Psoas muscle (tissue), 8 donors: ENCODE results near the gene GTSF1L. TPM values are rescaled to one million over a fixed set of nuclear protein-coding genes. Genes with fewer than 3 reads are reported as not detected.

Source experiments
- ATAC-seq, 4 donors: fragments of 200-7000 bp; cut with Tn5 transposase; one replicate each; pipeline ENCODE4 v1.9.1; 2020; ENCODE audit warnings: moderate library complexity in 3 of 4, mild to moderate bottlenecking in 2 of 4
- DNase-seq, 2 donors: peaks; one replicate each; pipeline ENCODE4 v3.0.0-alpha.2; 2020
- H3K27ac ChIP-seq: fragments of 200-600 bp; one replicate; pipeline ENCODE4 v1.8.0; 2022
- H3K27me3 ChIP-seq, 3 donors: fragments of 200-600 bp in 1 of 3; one replicate each; pipeline versions ENCODE4 v1.6.1 to v1.8.0; 2013 to 2022; ENCODE audit warnings: low read length in 2 of 3, mild to moderate bottlenecking in 2 of 3, moderate library complexity in 1 of 3; ENCODE audit not compliant: insufficient read depth in 3 of 3
- H3K36me3 ChIP-seq, 2 donors: fragments of 200-600 bp in 1 of 2; one replicate each; pipeline versions ENCODE4 v1.6.1 to v1.8.0; 2013 to 2022; ENCODE audit warnings: low read depth in 1 of 2, mild to moderate bottlenecking in 1 of 2, moderate library complexity in 1 of 2; ENCODE audit not compliant: insufficient read depth in 1 of 2
- H3K4me1 ChIP-seq: fragments of 200-600 bp; one replicate; pipeline ENCODE4 v1.8.0; 2022
- H3K4me3 ChIP-seq: fragments of 200-600 bp; one replicate; pipeline ENCODE4 v1.8.0; 2022; ENCODE audit warnings: mild to moderate bottlenecking
- H3K9me3 ChIP-seq: fragments of 200-600 bp; one replicate; pipeline ENCODE4 v1.8.0; 2022
- WGBS, 3 donors: extraction: QIAGEN DNeasy Blood & Tissue Kit; methylation state at CpG; one replicate each; pipeline versions ENCODE4 v1.1.6 to v1.1.7; 2013; 5-methylcytosine and 5-hydroxymethylcytosine counted together
- intact Hi-C, 2 donors: fragments of 100-400 bp; cut with DNase I; formaldehyde crosslinking; loops; one replicate each; pipeline versions ENCODE4 v1.11.0 to v1.14.2; 2022
- polyA plus RNA-seq, 3 donors: library from polyadenylated mRNA; stranded (reverse); fragments of 200-250 nt; gene quantifications; one replicate each; pipeline ENCODE4 v1.2.3, GENCODE V29; 2013
- total RNA-seq, 4 donors: library from RNA; stranded (reverse); fragmentation: NEBNext Ultra II Directional in 2 of 4; extraction: Animal tissue kit (Norgen Biotek cat#: 25700) in 2 of 4; gene quantifications; one replicate each; pipeline versions ENCODE4 v1.2.1 to v1.2.4, GENCODE V29; 2021 to 2023
- TF ChIP-seq, protein P1 (sequence below): fragments of 200-600 bp; IDR thresholded peaks from one replicate; pipeline ENCODE4 v1.8.0; 2022; ENCODE audit warnings: antibody characterized with exemption
- donor health status: healthy with polysubstance abuse.
- donor health status: DM: no; HTN: no; CAD: no; lungs with moderate emphysema.
- donor health status: Bipolar disorder and iron deficiency.
- donor health status: healthy.
- donor health status: DM: yes; HTN: yes; CAD: no.
- donor health status: DM: no; HTN: no; CAD: no.
- donor health status: DM: no; HTN: no; CAD: no.
- donor health status: DM: yes; HTN: yes; CAD: no.

The GTSF1L gene
- total and polyA plus RNA-seq, 7 donors: not detected

DNA sequence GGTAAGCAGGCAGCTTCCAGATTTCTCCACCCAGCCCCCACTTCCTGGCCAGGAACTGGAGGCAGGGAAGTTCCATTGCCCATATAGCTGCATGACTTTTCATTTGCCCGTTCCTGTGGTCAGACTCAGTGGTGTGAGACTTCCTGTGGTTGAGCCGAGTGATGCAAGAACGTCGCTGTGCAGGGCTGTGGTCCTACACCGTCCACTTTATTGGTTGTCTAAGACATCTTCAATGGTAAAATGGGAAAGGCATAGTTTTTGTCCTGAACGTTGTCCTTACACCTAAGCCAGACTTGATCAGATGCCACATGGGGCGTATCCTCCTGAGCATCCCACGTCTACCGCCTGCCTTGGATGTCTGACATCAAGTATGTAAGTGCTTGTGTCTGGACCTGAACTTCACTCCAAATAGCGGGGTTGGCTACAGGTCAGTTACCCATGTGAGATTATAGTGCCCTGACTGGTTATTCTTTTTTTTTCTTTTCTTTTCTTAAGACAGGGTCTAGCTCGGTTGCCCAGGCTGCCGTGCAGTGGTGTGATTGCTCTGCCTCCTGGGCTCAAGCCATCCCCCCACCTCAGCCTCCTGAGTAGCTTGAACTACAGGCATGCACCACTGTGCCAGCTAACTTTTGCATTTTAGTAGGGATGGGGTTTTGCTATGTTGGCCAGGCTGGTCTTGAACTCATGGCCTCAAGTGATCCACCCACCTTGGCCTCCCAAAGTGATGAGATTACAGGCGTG, 25.9 kb upstream of the GTSF1L start:
- ATAC-seq: peak in 1 of 4 donors; percentile 41
- peaks cover 0 to 13% (median 3%) of the 10 kb centered on the region in 3 donors for H3K27me3 ChIP-seq
- DNase-seq: no peak

GRCh38 chr20:43752051-43752360, 25.2 kb upstream of the GTSF1L start:
- 65 to 80% (median 77%) methylated on average over 4 of the region's 4 CpGs for WGBS, 3 donors
- Histone ChIP-seq H3K27ac (no peak overlapping the region), H3K9me3 (no peaks in the 10 kb centered on the region), H3K36me3 (no peaks in the 10 kb centered on the region), H3K4me3 (no peak overlapping the region), H3K27me3 (peaks cover 0 to 15% (median 3%) of the 10 kb centered on the region in 3 donors), H3K4me1 (no peaks in the 10 kb centered on the region)
- ATAC-seq: no peak
- intact Hi-C loops: no loop called here
- TF ChIP-seq, protein P1, sequence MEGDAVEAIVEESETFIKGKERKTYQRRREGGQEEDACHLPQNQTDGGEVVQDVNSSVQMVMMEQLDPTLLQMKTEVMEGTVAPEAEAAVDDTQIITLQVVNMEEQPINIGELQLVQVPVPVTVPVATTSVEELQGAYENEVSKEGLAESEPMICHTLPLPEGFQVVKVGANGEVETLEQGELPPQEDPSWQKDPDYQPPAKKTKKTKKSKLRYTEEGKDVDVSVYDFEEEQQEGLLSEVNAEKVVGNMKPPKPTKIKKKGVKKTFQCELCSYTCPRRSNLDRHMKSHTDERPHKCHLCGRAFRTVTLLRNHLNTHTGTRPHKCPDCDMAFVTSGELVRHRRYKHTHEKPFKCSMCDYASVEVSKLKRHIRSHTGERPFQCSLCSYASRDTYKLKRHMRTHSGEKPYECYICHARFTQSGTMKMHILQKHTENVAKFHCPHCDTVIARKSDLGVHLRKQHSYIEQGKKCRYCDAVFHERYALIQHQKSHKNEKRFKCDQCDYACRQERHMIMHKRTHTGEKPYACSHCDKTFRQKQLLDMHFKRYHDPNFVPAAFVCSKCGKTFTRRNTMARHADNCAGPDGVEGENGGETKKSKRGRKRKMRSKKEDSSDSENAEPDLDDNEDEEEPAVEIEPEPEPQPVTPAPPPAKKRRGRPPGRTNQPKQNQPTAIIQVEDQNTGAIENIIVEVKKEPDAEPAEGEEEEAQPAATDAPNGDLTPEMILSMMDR: no peak
- DNase-seq: no peak

More for the DNA sequence above, 25.9 kb upstream of the GTSF1L start:
- Histone ChIP-seq H3K4me3 (no peak overlapping the region), H3K36me3 (no peaks in the 10 kb centered on the region), H3K27ac (no peak overlapping the region), H3K9me3 (no peaks in the 10 kb centered on the region), H3K4me1 (no peaks in the 10 kb centered on the region)
- TF ChIP-seq, protein P1: no peak
- WGBS, 3 donors: 75 to 78% (median 76%) methylated on average over 13 of the region's 13 CpGs
- intact Hi-C loops: no loop called here

GRCh38 chr20:43751167-43752050, 24.6 kb upstream of the GTSF1L start:
- Histone ChIP-seq H3K9me3 (no peaks in the 10 kb centered on the region), H3K27ac (no peak overlapping the region), H3K4me3 (no peak overlapping the region), H3K27me3 (peaks cover 0 to 18% (median 4%) of the 10 kb centered on the region in 3 donors), H3K4me1 (no peaks in the 10 kb centered on the region), H3K36me3 (no peaks in the 10 kb centered on the region)
- TF ChIP-seq, protein P1: no peak
- peak in 1 of 4 donors; percentile 25 for ATAC-seq
- DNase-seq: no peak
- WGBS, 3 donors: 64 to 75% (median 73%) methylated on average over 11 of the region's 11 CpGs
- intact Hi-C loops: no loop called here

- DNase-seq (no peak), ATAC-seq (peak in 1 of 4 donors; percentile 13)
- Histone ChIP-seq H3K27ac (no peak overlapping the region), H3K27me3 (peaks cover 0 to 21% (median 4%) of the 10 kb centered on the region in 3 donors), H3K36me3 (no peaks in the 10 kb centered on the region), H3K4me3 (no peak overlapping the region), H3K4me1 (no peaks in the 10 kb centered on the region), H3K9me3 (no peaks in the 10 kb centered on the region)
- intact Hi-C loops: no loop called here
- TF ChIP-seq, protein P1: no peak
Measured at GRCh38 chr20:43750774-43751166, 24.0 kb upstream of the GTSF1L start.
